Thymus (tissue), 11 donors: ENCODE data around the gene ARHGEF7. TPM values are rescaled to one million over a fixed set of nuclear protein-coding genes. Genes with fewer than 3 reads are reported as not detected.

Source experiments
- DNase-seq, 9 donors: peaks; one replicate each; pipeline ENCODE4 v3.0.0-alpha.2; 2013; ENCODE audit warnings: low spot score in 9 of 9, low read depth in 6 of 9, missing footprints in 1 of 9
- H3K27ac ChIP-seq, 2 donors: one replicate each; pipeline ENCODE4 v1.5.1; 2013; ENCODE audit warnings: control low read depth in 1 of 2, low read depth in 1 of 2, low read length in 1 of 2, mild to moderate bottlenecking in 1 of 2, moderate library complexity in 1 of 2
- H3K27me3 ChIP-seq, 2 donors: one replicate each; pipeline ENCODE4 v1.5.1; 2013; ENCODE audit warnings: low read length in 1 of 2; ENCODE audit not compliant: control insufficient read depth in 2 of 2, insufficient read depth in 1 of 2
- H3K36me3 ChIP-seq, 2 donors: one replicate each; pipeline ENCODE4 v1.5.1; 2013; ENCODE audit warnings: low read length in 1 of 2, mild to moderate bottlenecking in 1 of 2, moderate library complexity in 1 of 2; ENCODE audit not compliant: control insufficient read depth in 2 of 2, insufficient read depth in 2 of 2
- H3K4me1 ChIP-seq, 2 donors: one replicate each; pipeline ENCODE4 v1.5.1; 2013; ENCODE audit warnings: low read length in 2 of 2; ENCODE audit not compliant: control insufficient read depth in 2 of 2, insufficient read depth in 2 of 2
- H3K4me3 ChIP-seq, 2 donors: one replicate each; pipeline ENCODE4 v1.5.1; 2013; ENCODE audit warnings: low read length in 2 of 2, control low read depth in 1 of 2, mild to moderate bottlenecking in 1 of 2
- H3K9me3 ChIP-seq, 2 donors: one replicate each; pipeline ENCODE4 v1.5.1; 2013; ENCODE audit warnings: low read length in 1 of 2, mild to moderate bottlenecking in 1 of 2; ENCODE audit not compliant: control insufficient read depth in 2 of 2, insufficient read depth in 1 of 2
- WGBS: extraction: QIAGEN DNeasy Blood & Tissue Kit; methylation state at CpG from one replicate; pipeline ENCODE4 v1.1.7; 2013; 5-methylcytosine and 5-hydroxymethylcytosine counted together
- polyA plus RNA-seq: library from polyadenylated mRNA; stranded (reverse); fragments of 200-250 nt; gene quantifications from one replicate; pipeline ENCODE4 v1.2.3, GENCODE V29; 2013
- total RNA-seq: library from RNA; stranded (reverse); fragments of 120-200 nt; gene quantifications from one replicate; pipeline ENCODE4 v1.2.4, GENCODE V29; 2013
- donor health status: healthy.

ARHGEF7 gene
- total and polyA plus RNA-seq, 2 donors, result 60.4 to 71.9 TPM

- H3K36me3 ChIP-seq, result peaks cover 0 to 6% of the 10 kb centered on the region in 2 donors
- WGBS, result under 1% methylated on average over 84 of the region's 84 CpGs
- DNase-seq, result peak in 8 of 9 donors; percentile 82 to 95 (median 88)
- no peaks in the 10 kb centered on the region for H3K9me3 ChIP-seq
- H3K27ac ChIP-seq, result peak overlapping the region; percentile 93 to 97
- peaks cover 0 to 5% of the 10 kb centered on the region in 2 donors for H3K27me3 ChIP-seq
- peaks cover 13 to 20% of the 10 kb centered on the region in 2 donors for H3K4me1 ChIP-seq
- peak overlapping the region; percentile 85 to 95 for H3K4me3 ChIP-seq
Measured at GRCh38 chr13:111153279-111153976, 38.3 kb downstream of the ARHGEF7 start.

DNA sequence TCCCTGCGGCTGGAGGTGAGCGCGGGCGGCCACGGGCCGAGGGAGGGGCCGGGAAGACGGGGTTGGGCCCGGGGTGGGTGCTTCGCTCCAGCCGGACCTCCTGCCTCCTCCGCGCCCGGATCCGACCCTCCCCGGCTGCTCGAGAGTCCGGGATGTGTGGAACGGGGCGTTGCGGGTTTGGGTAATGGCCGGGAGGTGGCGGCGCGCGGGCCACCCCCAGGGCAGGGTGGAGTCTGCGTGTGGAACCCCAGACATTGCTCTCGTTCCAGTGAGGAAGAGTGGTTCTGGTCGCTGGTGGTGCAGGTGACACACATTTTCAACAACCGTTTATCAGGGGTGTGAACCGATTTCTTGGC, 38.8 kb downstream of the ARHGEF7 start:
- H3K36me3 ChIP-seq, result peaks cover 0 to 11% of the 10 kb centered on the region in 2 donors
- DNase-seq, result peak in 3 of 9 donors; percentile 48 to 75 (median 60)

GRCh38 chr13:111156421-111156820, 41.3 kb downstream of the ARHGEF7 start:
- no peaks in the 10 kb centered on the region for H3K27me3 ChIP-seq
- no peak overlapping the region for H3K4me3 ChIP-seq
- no peak overlapping the region for H3K27ac ChIP-seq
- no peaks in the 10 kb centered on the region for H3K9me3 ChIP-seq
- 98% methylated on average over 1 of the region's 1 CpG for WGBS
- DNase-seq, result no peak
- peaks cover 9 to 32% of the 10 kb centered on the region in 2 donors for H3K36me3 ChIP-seq
- peaks cover 20% of the 10 kb centered on the region in 2 donors for H3K4me1 ChIP-seq

More for the DNA sequence above, 38.8 kb downstream of the ARHGEF7 start:
- H3K4me3 ChIP-seq, result peak overlapping the region; percentile 85 to 95
- peaks cover 0 to 5% of the 10 kb centered on the region in 2 donors for H3K27me3 ChIP-seq
- peak overlapping the region; percentile 93 to 97 for H3K27ac ChIP-seq
- peaks cover 13 to 20% of the 10 kb centered on the region in 2 donors for H3K4me1 ChIP-seq
- WGBS, result under 1% methylated on average over 31 of the region's 31 CpGs
- no peaks in the 10 kb centered on the region for H3K9me3 ChIP-seq

GRCh38 chr13:111158136-111158805, 43.2 kb downstream of the ARHGEF7 start:
- peaks cover 14 to 18% of the 10 kb centered on the region in 2 donors for H3K4me1 ChIP-seq
- no peak for DNase-seq

GRCh38 chr13:111159362-111160320, 44.5 kb downstream of the ARHGEF7 start:
- H3K4me3 ChIP-seq, result no peak overlapping the region
- H3K27me3 ChIP-seq, result no peaks in the 10 kb centered on the region
- no peak overlapping the region for H3K27ac ChIP-seq
- WGBS, result 99% methylated on average over 3 of the region's 3 CpGs
- peaks cover 14 to 20% of the 10 kb centered on the region in 2 donors for H3K4me1 ChIP-seq
- peaks cover 18 to 51% of the 10 kb centered on the region in 2 donors for H3K36me3 ChIP-seq
- DNase-seq, result no peak
- no peaks in the 10 kb centered on the region for H3K9me3 ChIP-seq

More at GRCh38 chr13:111158136-111158805, 43.2 kb downstream of the ARHGEF7 start:
- Histone ChIP-seq H3K36me3 (peaks cover 9 to 42% of the 10 kb centered on the region in 2 donors), H3K9me3 (no peaks in the 10 kb centered on the region), H3K4me3 (no peak overlapping the region), H3K27ac (no peak overlapping the region), H3K27me3 (no peaks in the 10 kb centered on the region)

DNA sequence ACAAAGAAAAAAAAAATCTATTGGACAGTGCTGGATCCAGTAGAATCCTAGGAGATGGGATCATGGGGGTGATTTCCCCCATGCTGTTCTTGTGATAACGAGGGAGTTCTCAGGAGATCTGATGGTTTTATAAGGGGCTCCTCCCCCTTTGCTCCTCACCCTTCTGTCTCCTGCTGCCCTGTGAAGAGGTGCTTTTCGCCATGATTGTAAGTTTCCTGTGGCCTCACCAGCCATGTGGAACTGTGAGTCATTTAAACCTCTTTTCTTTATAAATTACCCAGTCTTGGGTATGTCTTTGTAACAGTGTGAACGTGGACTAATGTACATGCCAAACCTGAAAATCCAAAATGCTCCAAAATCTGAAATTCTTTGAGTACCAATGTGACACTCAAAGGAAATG, 45.5 kb downstream of the ARHGEF7 start:
- DNase-seq, result no peak
- no peaks in the 10 kb centered on the region for H3K9me3 ChIP-seq
- 98% methylated on average over 3 of the region's 3 CpGs for WGBS
- no peak overlapping the region for H3K27ac ChIP-seq
- peaks cover 21 to 57% of the 10 kb centered on the region in 2 donors for H3K36me3 ChIP-seq
- peaks cover 19 to 24% of the 10 kb centered on the region in 2 donors for H3K4me1 ChIP-seq
- no peaks in the 10 kb centered on the region for H3K27me3 ChIP-seq
- no peak overlapping the region for H3K4me3 ChIP-seq

GRCh38 chr13:111161601-111162600, 46.8 kb downstream of the ARHGEF7 start:
- Histone ChIP-seq H3K27me3 (no peaks in the 10 kb centered on the region), H3K36me3 (peaks cover 21 to 62% of the 10 kb centered on the region in 2 donors), H3K9me3 (no peaks in the 10 kb centered on the region), H3K4me3 (no peak overlapping the region), H3K4me1 (peaks cover 32% of the 10 kb centered on the region in 2 donors), H3K27ac (peak overlapping the region in 1 of 2 donors; percentile 13)
- DNase-seq, result no peak
- 97% methylated on average over 5 of the region's 5 CpGs for WGBS
